Measurements from ENCODE around the gene BACH2. TPM values are rescaled to one million over a fixed set of nuclear protein-coding genes. Genes with fewer than 3 reads are reported as not detected.

BACH2 gene
- total and polyA plus RNA-seq, 2 experiments from 2014 or later: 1.6 to 5.7 TPM

DNA sequence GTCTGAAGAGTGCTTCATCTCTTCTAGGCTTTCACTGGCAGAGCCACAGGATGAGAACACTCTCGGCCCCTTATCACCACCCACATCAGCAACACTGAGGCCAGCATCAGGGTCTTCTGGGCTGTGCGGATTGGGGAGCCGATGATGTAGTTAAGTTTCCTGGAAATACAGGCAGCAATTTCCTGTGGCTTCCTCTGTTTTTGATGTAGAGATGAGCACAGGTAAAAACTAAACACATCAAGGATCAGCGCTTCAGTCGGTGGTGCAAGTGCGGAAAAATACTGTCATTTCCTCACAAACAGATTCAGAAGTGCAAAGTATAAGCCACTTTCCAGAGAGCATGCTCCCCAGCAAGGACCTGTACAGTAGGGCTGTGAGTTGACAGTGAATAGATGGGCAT lies 62.6 kb downstream of the BACH2 start (continued):
- TF ChIP-seq ZNF114 (CRISPR knock-in tag; IDR thresholded peaks at IDR 0.05) (no peak), CREB1 (CRISPR knock-in tag; IDR thresholded peaks at IDR 0.05; ENCODE audit: low read depth) (no peak), EZH2 (IDR thresholded peaks at IDR 0.05; ENCODE audit: low read depth, unreplicated experiment) (no peak), ZNF331 (CRISPR knock-in tag; IDR thresholded peaks at IDR 0.05; ENCODE audit: low read depth) (no peak), STAT1 (IDR thresholded peaks at IDR 0.05; ENCODE audit: unreplicated experiment) (no peak), NANOG (IDR thresholded peaks at IDR 0.05; ENCODE audit: borderline replicate concordance) (no peak)

DNA sequence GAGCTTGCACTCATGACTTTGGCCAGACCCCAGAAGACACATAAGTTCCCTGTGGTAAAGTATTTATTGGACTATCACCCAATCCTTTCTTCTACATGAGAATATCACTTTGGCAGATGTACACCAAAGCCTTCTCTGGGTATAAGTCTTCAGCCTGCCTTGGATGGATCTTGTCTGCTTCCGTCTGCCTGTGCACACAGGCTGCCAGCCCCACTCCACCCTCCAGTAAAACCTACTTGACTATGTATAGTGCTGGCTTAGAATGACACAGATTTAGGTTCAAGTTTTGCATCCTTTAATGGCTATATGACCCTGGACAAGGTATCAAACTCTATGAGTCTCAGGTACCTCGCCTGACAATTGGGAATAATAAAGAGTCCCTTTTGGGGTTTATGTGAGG lies 63.4 kb downstream of the BACH2 start:
- H3K27me3 Mint-ChIP-seq (ENCODE audit: insufficient read depth, low read depth, poor library complexity): no peaks in the 10 kb centered on the region

DNA sequence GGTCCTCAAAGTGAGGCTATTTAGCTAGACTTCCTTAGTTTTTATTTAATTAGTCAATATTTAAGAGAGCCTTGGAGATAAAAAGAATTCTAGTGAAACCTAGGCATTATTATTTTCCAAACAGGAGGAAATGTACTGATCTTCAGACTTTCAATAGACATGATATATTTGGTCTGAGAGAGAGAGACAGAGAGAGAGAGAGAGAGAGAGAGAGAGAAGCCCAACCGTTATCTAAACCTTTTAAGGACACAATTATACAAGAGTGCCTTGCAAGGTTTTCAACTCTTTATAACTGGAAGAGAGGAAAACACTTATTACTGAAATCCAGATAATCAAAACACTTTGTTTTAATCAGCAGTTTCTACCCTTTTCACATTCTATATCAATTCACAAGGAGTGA lies 64.8 kb downstream of the BACH2 start:
- H3K4me1 Mint-ChIP-seq: peaks cover 15% of the 10 kb centered on the region
- no peak overlapping the region for H3K27ac Mint-ChIP-seq
- TF ChIP-seq ETS1 (IDR thresholded peaks at IDR 0.05) (no peak), EZH2 (IDR thresholded peaks at IDR 0.05; ENCODE audit: low read depth, unreplicated experiment) (no peak), ZNF114 (CRISPR knock-in tag; IDR thresholded peaks at IDR 0.05) (no peak), CREB1 (CRISPR knock-in tag; IDR thresholded peaks at IDR 0.05; ENCODE audit: low read depth) (no peak), EZH2phosphoT487 (IDR thresholded peaks at IDR 0.05; ENCODE audit: unreplicated experiment) (no peak)
- TF ChIP-seq, protein P1, sequence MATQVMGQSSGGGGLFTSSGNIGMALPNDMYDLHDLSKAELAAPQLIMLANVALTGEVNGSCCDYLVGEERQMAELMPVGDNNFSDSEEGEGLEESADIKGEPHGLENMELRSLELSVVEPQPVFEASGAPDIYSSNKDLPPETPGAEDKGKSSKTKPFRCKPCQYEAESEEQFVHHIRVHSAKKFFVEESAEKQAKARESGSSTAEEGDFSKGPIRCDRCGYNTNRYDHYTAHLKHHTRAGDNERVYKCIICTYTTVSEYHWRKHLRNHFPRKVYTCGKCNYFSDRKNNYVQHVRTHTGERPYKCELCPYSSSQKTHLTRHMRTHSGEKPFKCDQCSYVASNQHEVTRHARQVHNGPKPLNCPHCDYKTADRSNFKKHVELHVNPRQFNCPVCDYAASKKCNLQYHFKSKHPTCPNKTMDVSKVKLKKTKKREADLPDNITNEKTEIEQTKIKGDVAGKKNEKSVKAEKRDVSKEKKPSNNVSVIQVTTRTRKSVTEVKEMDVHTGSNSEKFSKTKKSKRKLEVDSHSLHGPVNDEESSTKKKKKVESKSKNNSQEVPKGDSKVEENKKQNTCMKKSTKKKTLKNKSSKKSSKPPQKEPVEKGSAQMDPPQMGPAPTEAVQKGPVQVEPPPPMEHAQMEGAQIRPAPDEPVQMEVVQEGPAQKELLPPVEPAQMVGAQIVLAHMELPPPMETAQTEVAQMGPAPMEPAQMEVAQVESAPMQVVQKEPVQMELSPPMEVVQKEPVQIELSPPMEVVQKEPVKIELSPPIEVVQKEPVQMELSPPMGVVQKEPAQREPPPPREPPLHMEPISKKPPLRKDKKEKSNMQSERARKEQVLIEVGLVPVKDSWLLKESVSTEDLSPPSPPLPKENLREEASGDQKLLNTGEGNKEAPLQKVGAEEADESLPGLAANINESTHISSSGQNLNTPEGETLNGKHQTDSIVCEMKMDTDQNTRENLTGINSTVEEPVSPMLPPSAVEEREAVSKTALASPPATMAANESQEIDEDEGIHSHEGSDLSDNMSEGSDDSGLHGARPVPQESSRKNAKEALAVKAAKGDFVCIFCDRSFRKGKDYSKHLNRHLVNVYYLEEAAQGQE (IDR thresholded peaks at IDR 0.05; ENCODE audit: unreplicated experiment): no peak

More for the DNA sequence above, 63.4 kb downstream of the BACH2 start:
- no peak for DNase-seq (ENCODE audit: low spot score)
- Histone ChIP-seq H3K4me3 (no peak overlapping the region), H3K36me3 (ENCODE audit: insufficient read depth) (no peaks in the 10 kb centered on the region), H3K4me1 (ENCODE audit: insufficient read depth) (peaks cover 7% of the 10 kb centered on the region; the same call in 1 of the 2 replicates), H3F3A (replicated peaks; ENCODE audit: low read depth) (no peaks in the 10 kb centered on the region), H3K4me2 (no peak overlapping the region), H4K20me1 (replicated peaks; ENCODE audit: insufficient read depth) (no peaks in the 10 kb centered on the region; the same call in 1 of the 2 replicates), H3K27me3 (ENCODE audit: insufficient read depth) (no peaks in the 10 kb centered on the region), H3K9me2 (ENCODE audit: insufficient read depth) (no peaks in the 10 kb centered on the region), H2AFZ (no peak overlapping the region), H3K27ac (ENCODE audit: low read depth) (no peak overlapping the region), H3K79me2 (replicated peaks; ENCODE audit: insufficient read depth) (no peaks in the 10 kb centered on the region; the same call in 1 of the 2 replicates)
- ATAC-seq: no peak
- TF ChIP-seq CTCF (conservative IDR thresholded peaks at IDR 0.05; ENCODE audit: low read depth in 2 of 2) (no peak), EZH2 (IDR thresholded peaks at IDR 0.05; ENCODE audit: low read depth, unreplicated experiment) (no peak), EZH2phosphoT487 (IDR thresholded peaks at IDR 0.05; ENCODE audit: unreplicated experiment) (no peak), STAT1 (IDR thresholded peaks at IDR 0.05; ENCODE audit: unreplicated experiment) (no peak), CREB1 (CRISPR knock-in tag; IDR thresholded peaks at IDR 0.05; ENCODE audit: low read depth) (no peak), POLR2AphosphoS5 (IDR thresholded peaks at IDR 0.05; ENCODE audit: low read depth) (no peak), ZNF331 (CRISPR knock-in tag; IDR thresholded peaks at IDR 0.05; ENCODE audit: low read depth) (no peak)
- no peaks in the 10 kb centered on the region for H3K36me3 Mint-ChIP-seq (ENCODE audit: low read depth)
- H3K27ac Mint-ChIP-seq: no peak overlapping the region
- H3K4me3 Mint-ChIP-seq: no peak overlapping the region
- no peaks in the 10 kb centered on the region for H3K9me3 Mint-ChIP-seq
- H3K4me1 Mint-ChIP-seq: peaks cover 5% of the 10 kb centered on the region

More for the DNA sequence above, 64.8 kb downstream of the BACH2 start:
- Histone ChIP-seq H2AFZ (no peak overlapping the region), H3K36me3 (ENCODE audit: insufficient read depth) (no peaks in the 10 kb centered on the region), H3K4me2 (no peak overlapping the region), H3K4me3 (no peak overlapping the region), H4K20me1 (replicated peaks; ENCODE audit: insufficient read depth) (no peaks in the 10 kb centered on the region; the same call in 1 of the 2 replicates), H3K27me3 (ENCODE audit: insufficient read depth) (no peaks in the 10 kb centered on the region), H3K9me2 (ENCODE audit: insufficient read depth) (no peaks in the 10 kb centered on the region), H3F3A (replicated peaks; ENCODE audit: low read depth) (no peaks in the 10 kb centered on the region), H3K79me2 (replicated peaks; ENCODE audit: insufficient read depth) (no peaks in the 10 kb centered on the region; the same call in 1 of the 2 replicates), H3K27ac (ENCODE audit: low read depth) (no peak overlapping the region), H3K4me1 (ENCODE audit: insufficient read depth) (peaks cover 7% of the 10 kb centered on the region; the same call in 1 of the 2 replicates)
- Mint-ChIP-seq H3K36me3 (ENCODE audit: low read depth) (no peaks in the 10 kb centered on the region), H3K9me3 (no peaks in the 10 kb centered on the region), H3K27me3 (ENCODE audit: insufficient read depth, low read depth, poor library complexity) (peaks cover 2% of the 10 kb centered on the region), H3K4me3 (no peak overlapping the region)
- DNase-seq (ENCODE audit: low spot score): no peak
- no peak for ATAC-seq

All from GM23338 (cell line).